Activated naive CD8-positive, alpha-beta T cell (primary cell): Measurements from ENCODE around the gene AMER1.
"Not testable (repeated sequence)": the region's sequence is repeated elsewhere in the genome, so short reads cannot be mapped to it uniquely, and the experiment has no call there.

ENCODE experiments used
- H3K27ac Mint-ChIP-seq: one replicate; pipeline ENCODE4 v1.8.0; 2021; ENCODE audit warnings: mixed read lengths
- H3K27me3 Mint-ChIP-seq: one replicate; pipeline ENCODE4 v1.8.0; 2021; ENCODE audit warnings: mixed read lengths
- H3K36me3 Mint-ChIP-seq: one replicate; pipeline ENCODE4 v1.8.0; 2021; ENCODE audit warnings: mixed read lengths
- H3K4me1 Mint-ChIP-seq: one replicate; pipeline ENCODE4 v1.8.0; 2021; ENCODE audit warnings: low read depth, mixed read lengths
- H3K4me3 Mint-ChIP-seq: one replicate; pipeline ENCODE4 v1.8.0; 2021; ENCODE audit warnings: mild to moderate bottlenecking, mixed read lengths
- H3K9me3 Mint-ChIP-seq: one replicate; pipeline ENCODE4 v1.8.0; 2021; ENCODE audit warnings: low read depth, mixed read lengths

The AMER1 gene

GRCh38 chrX:64205441-64205734 lies at the start of gene AMER1:
Gene AMER1, minus strand, starts transcription at chrX:64205708. Its CDS starts 12,422 bp downstream, at chrX:64193286.
- Mint-ChIP-seq H3K4me1 (peaks cover 7% of the 10 kb centered on the region), H3K27me3 (no peaks in the 10 kb centered on the region), H3K27ac (peak within 1 kb of the TSS; percentile 89), H3K36me3 (no peaks in the 10 kb centered on the region), H3K9me3 (no peaks in the 10 kb centered on the region), H3K4me3 (peak within 1 kb of the TSS; percentile 87)

DNA sequence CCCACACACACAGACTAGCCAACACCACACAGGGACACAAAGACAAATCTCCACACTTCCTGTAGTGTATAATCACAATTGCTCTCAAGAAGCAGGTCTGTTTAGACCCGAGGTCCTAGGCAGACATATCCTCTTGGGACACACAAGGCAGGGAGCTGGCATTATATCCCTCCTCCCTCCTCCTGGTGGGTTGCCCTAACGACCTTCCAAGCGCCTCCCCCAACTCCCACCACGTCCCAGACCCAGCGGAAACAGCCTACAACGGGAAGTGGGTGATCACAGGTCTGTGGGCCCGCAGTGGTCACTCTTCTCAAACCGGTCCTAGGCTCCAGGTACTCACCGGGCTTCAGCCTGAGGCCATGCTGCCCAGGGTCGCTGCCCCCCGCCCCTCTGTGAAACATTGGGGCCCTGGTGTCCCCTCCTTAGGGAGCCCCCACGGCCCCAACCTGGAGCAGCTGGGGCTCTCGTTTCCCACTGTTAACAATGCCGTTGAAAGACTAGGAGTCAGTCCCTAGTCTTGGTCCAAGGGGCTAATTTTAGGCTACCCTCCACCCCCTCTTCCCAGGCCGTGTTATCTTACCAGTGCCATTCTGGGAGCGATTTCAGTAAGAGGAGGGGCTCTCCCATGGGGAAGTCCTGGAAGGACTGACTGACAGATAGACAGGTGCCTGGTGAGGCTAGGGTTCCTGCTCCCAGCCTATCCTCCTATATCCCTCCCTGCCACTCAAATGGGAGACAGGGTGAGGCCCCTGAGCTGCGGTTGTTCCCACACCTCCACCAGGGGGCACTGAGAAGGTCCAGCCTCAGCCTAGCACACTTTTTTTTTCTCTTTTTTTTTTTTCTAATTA lies 24.8 kb upstream of the AMER1 start, which contains the start of gene ASB12:
Gene ASB12 (minus strand): TSS at position 485 of the 848 bp plus-strand sequence. CDS start 4,957 bp downstream, outside the sequence.
- no peaks in the 10 kb centered on the region for H3K4me1 Mint-ChIP-seq
- H3K9me3 Mint-ChIP-seq, result no peaks in the 10 kb centered on the region
- H3K4me3 Mint-ChIP-seq, result no peak within 1 kb of the TSS
- H3K36me3 Mint-ChIP-seq, result no peaks in the 10 kb centered on the region
- H3K27me3 Mint-ChIP-seq, result no peaks in the 10 kb centered on the region
- no peak within 1 kb of the TSS for H3K27ac Mint-ChIP-seq

DNA sequence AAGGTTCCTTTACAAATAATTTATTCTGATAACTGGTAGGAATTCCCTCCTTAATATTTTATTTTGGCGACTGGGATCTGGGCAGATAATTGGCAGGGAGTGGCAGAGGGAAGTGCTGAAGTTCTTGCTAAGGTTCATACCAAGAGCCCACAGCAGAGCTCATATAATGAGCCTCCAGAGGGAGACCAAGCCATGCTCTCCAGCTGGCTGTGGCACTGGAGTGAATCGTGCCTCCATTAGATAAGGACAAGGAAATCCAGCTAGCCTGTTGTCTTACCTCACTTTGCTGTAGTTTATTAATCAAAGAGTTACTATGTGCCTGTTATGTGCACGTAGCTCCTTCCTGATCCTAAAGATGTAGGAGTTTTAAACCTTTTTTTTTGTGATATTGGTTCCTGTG lies 23.6 kb upstream of the AMER1 start:
- Mint-ChIP-seq H3K4me3 (no peak overlapping the region), H3K27ac (no peak overlapping the region)

DNA sequence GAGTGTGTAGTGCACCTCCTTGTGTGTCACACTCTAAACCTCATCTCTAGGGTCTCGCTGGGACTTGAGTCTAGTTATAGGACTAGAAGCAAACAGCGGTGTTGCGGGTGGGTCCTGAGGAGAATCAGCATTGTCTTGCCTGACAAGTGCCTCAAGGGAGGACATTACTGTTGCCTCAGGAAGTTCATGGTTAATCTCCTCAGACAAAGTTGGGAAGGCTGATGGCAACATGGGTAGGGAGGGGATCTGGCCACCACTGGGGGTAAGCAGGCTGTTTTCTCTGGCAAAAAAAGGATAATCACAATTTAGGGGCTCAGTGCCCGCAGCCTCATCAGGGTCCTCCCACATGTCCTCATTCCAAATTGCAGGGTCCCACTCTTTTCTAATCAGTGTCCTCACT lies 12.5 kb upstream of the AMER1 start:
- H3K4me3 Mint-ChIP-seq, result no peak overlapping the region
- no peaks in the 10 kb centered on the region for H3K36me3 Mint-ChIP-seq
- no peaks in the 10 kb centered on the region for H3K4me1 Mint-ChIP-seq
- no peaks in the 10 kb centered on the region for H3K27me3 Mint-ChIP-seq
- no peaks in the 10 kb centered on the region for H3K9me3 Mint-ChIP-seq
- no peak overlapping the region for H3K27ac Mint-ChIP-seq

More for the DNA sequence above, 23.6 kb upstream of the AMER1 start:
- Mint-ChIP-seq H3K4me1 (no peaks in the 10 kb centered on the region), H3K9me3 (no peaks in the 10 kb centered on the region), H3K27me3 (no peaks in the 10 kb centered on the region), H3K36me3 (no peaks in the 10 kb centered on the region)

GRCh38 chrX:64213989-64214388 lies 8.5 kb upstream of the AMER1 start:
- H3K36me3 Mint-ChIP-seq, H3K4me3 Mint-ChIP-seq, H3K27ac Mint-ChIP-seq: not testable (repeated sequence)

GRCh38 chrX:64206556-64207162 lies 1.2 kb upstream of the AMER1 start:
- H3K36me3 Mint-ChIP-seq, result no peaks in the 10 kb centered on the region
- H3K27ac Mint-ChIP-seq, result peak overlapping the region; percentile 89
- peak overlapping the region; percentile 87 for H3K4me3 Mint-ChIP-seq
- H3K4me1 Mint-ChIP-seq, result peaks cover 7% of the 10 kb centered on the region
- H3K27me3 Mint-ChIP-seq, result no peaks in the 10 kb centered on the region
- H3K9me3 Mint-ChIP-seq, result no peaks in the 10 kb centered on the region

More at GRCh38 chrX:64213989-64214388, 8.5 kb upstream of the AMER1 start:
- H3K27me3 Mint-ChIP-seq, H3K4me1 Mint-ChIP-seq, H3K9me3 Mint-ChIP-seq: not testable (repeated sequence)

- no peaks in the 10 kb centered on the region for H3K27me3 Mint-ChIP-seq
- H3K27ac Mint-ChIP-seq, result peak overlapping the region; percentile 89
- H3K4me1 Mint-ChIP-seq, result peaks cover 7% of the 10 kb centered on the region
- H3K4me3 Mint-ChIP-seq, result peak overlapping the region; percentile 87
- no peaks in the 10 kb centered on the region for H3K36me3 Mint-ChIP-seq
- H3K9me3 Mint-ChIP-seq, result no peaks in the 10 kb centered on the region
Observed at GRCh38 chrX:64205735-64206501, 410 bp upstream of the AMER1 start.

- Mint-ChIP-seq H3K4me3 (peak overlapping the region; percentile 87), H3K27me3 (no peaks in the 10 kb centered on the region), H3K27ac (no peak overlapping the region), H3K9me3 (no peaks in the 10 kb centered on the region), H3K4me1 (peaks cover 7% of the 10 kb centered on the region), H3K36me3 (no peaks in the 10 kb centered on the region)
Observed at GRCh38 chrX:64204701-64205440, 637 bp downstream of the AMER1 start.

DNA sequence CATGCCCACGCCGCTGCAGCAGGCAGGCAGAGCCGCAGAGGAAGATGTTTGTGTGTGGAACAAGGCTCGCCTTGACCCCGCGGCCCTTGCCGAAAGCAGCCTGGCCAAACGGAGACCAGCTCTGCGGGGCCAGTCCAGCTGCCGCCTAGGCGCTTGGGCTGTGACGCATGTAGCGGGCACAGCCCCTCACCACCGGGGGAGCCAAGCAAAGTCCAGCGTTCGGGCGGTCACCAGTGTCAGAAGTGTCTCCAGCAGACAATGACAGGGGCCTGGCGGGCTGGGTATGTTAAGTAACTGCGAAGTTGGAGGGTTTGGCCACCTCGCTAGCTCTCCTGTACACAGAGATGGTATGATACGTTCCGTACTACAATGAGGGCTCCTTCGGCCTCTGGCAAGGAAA lies 1.3 kb downstream of the AMER1 start:
- H3K4me3 Mint-ChIP-seq, result peak overlapping the region; percentile 78
- no peaks in the 10 kb centered on the region for H3K9me3 Mint-ChIP-seq
- peak overlapping the region; percentile 41 for H3K27ac Mint-ChIP-seq

DNA sequence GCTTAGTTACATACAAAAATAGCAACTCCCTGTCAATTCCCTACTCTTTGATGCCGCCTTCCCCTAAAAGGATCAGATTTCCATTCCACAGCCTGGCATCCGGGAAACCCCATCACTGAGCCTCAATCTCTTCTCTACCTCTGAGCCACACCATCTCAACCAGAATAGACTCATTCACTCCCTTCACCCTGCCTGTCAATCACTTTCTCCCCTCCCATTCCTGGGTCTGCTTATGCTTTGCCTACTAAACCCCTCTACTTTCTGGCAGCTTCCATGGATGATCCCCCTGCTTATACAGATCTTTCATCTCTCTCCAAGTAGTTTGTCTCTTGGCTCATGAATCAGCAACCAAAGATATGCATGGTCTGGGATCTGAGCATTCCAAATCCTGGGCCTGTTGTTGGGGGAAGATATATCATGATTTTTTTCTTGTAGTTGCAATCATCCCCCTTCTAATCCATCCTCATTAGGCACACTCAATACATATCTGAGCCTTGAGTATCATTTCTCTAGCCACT lies 2.6 kb downstream of the AMER1 start:
- no peak overlapping the region for H3K27ac Mint-ChIP-seq
- H3K4me3 Mint-ChIP-seq, result peak overlapping the region; percentile 20

More for the DNA sequence above, 1.3 kb downstream of the AMER1 start:
- no peaks in the 10 kb centered on the region for H3K27me3 Mint-ChIP-seq
- no peaks in the 10 kb centered on the region for H3K36me3 Mint-ChIP-seq
- peaks cover 7% of the 10 kb centered on the region for H3K4me1 Mint-ChIP-seq

GRCh38 chrX:64198036-64198435 lies 7.5 kb downstream of the AMER1 start:
- no peak overlapping the region for H3K27ac Mint-ChIP-seq
- peaks cover 7% of the 10 kb centered on the region for H3K4me1 Mint-ChIP-seq
- no peaks in the 10 kb centered on the region for H3K27me3 Mint-ChIP-seq
- H3K4me3 Mint-ChIP-seq, result no peak overlapping the region
- peaks cover 2% of the 10 kb centered on the region for H3K36me3 Mint-ChIP-seq
- no peaks in the 10 kb centered on the region for H3K9me3 Mint-ChIP-seq

More for the DNA sequence above, 2.6 kb downstream of the AMER1 start:
- Mint-ChIP-seq H3K4me1 (peaks cover 11% of the 10 kb centered on the region), H3K27me3 (no peaks in the 10 kb centered on the region), H3K9me3 (no peaks in the 10 kb centered on the region), H3K36me3 (no peaks in the 10 kb centered on the region)

GRCh38 chrX:64196606-64197005 lies 8.9 kb downstream of the AMER1 start:
- Mint-ChIP-seq H3K27ac (no peak overlapping the region), H3K27me3 (no peaks in the 10 kb centered on the region), H3K4me3 (no peak overlapping the region), H3K9me3 (no peaks in the 10 kb centered on the region), H3K36me3 (peaks cover 7% of the 10 kb centered on the region), H3K4me1 (peaks cover 5% of the 10 kb centered on the region)

GRCh38 chrX:64195862-64196261 lies 9.6 kb downstream of the AMER1 start:
- Mint-ChIP-seq H3K9me3 (no peaks in the 10 kb centered on the region), H3K4me1 (peaks cover 5% of the 10 kb centered on the region), H3K27me3 (no peaks in the 10 kb centered on the region), H3K36me3 (peaks cover 9% of the 10 kb centered on the region), H3K27ac (no peak overlapping the region), H3K4me3 (no peak overlapping the region)

DNA sequence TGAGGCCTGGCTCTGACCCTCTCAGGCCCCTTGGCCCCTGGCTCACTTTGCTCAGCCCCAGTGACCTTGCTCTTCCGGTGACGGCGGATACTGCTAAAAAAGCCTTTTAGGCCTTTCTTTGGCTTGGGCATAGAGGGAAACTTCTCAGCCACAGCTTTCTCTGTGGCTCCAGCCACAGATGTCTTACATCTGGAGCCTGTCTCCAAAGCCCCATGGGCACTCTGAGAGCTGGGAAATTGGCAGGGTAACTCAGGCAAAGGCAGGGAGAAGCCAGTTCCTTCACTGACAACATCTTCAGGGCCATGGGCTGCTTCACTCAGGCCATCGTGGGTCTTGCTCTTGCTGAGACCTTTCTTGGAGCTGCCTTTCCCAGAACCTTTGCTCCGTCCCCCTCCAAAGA lies 12.8 kb downstream of the AMER1 start:
- Mint-ChIP-seq H3K27me3 (no peaks in the 10 kb centered on the region), H3K9me3 (no peaks in the 10 kb centered on the region), H3K4me1 (no peaks in the 10 kb centered on the region), H3K4me3 (no peak overlapping the region), H3K36me3 (peaks cover 9% of the 10 kb centered on the region), H3K27ac (no peak overlapping the region)
